GM19043 (cell line): ENCODE measurements around the gene CHRM4.
"Not testable (repeated sequence)": the region's sequence is repeated elsewhere in the genome, so short reads cannot be mapped to it uniquely, and the experiment has no call there.

ENCODE experiments used
- ATAC-seq: cut with Tn5 transposase; IDR thresholded peaks from one replicate; pipeline ENCODE4 v1.9.1; 2021; ENCODE audit warnings: low read depth; ENCODE audit not compliant: unreplicated experiment

The CHRM4 gene

GRCh38 chr11:46383404-46383758 is 8.2 kb downstream of the CHRM4 start:
- no peak for ATAC-seq

GRCh38 chr11:46382646-46383403 is 8.8 kb downstream of the CHRM4 start:
- no peak for ATAC-seq

GRCh38 chr11:46381819-46382645 is 9.5 kb downstream of the CHRM4 start:
- no peak for ATAC-seq

- ATAC-seq, result no peak
Observed at GRCh38 chr11:46381048-46381818, 10.3 kb downstream of the CHRM4 start, which contains the start of gene MDK. Gene MDK (plus strand): TSS chr11:46381669. CDS start chr11:46382058, 389 bp downstream.

GRCh38 chr11:46380340-46381047 is 11.1 kb downstream of the CHRM4 start:
- ATAC-seq, result no peak

- not testable (repeated sequence) for ATAC-seq
Observed at GRCh38 chr11:46379482-46380293, 11.9 kb downstream of the CHRM4 start.

- ATAC-seq, result no peak
Observed at GRCh38 chr11:46378811-46379481, 12.6 kb downstream of the CHRM4 start.

GRCh38 chr11:46378296-46378695 is 13.3 kb downstream of the CHRM4 start:
- no peak for ATAC-seq

GRCh38 chr11:46377831-46378230 is 13.7 kb downstream of the CHRM4 start:
- no peak for ATAC-seq

GRCh38 chr11:46377290-46377689 is 14.3 kb downstream of the CHRM4 start:
- ATAC-seq, result no peak

GRCh38 chr11:46376258-46377050 is 15.1 kb downstream of the CHRM4 start:
- no peak for ATAC-seq

- no peak for ATAC-seq
Observed at GRCh38 chr11:46375392-46376101, 16.0 kb downstream of the CHRM4 start.

- no peak for ATAC-seq
Observed at GRCh38 chr11:46374815-46375214, 16.8 kb downstream of the CHRM4 start.

GRCh38 chr11:46373787-46374740 is 17.5 kb downstream of the CHRM4 start:
- no peak for ATAC-seq

GRCh38 chr11:46372501-46372900 is 19.1 kb downstream of the CHRM4 start:
- ATAC-seq, result not testable (repeated sequence)

- ATAC-seq, result no peak
Observed at GRCh38 chr11:46372086-46372485, 19.5 kb downstream of the CHRM4 start.
